ENCODE measurements around the gene TNPO3. TPM values are rescaled to one million over a fixed set of nuclear protein-coding genes. Genes with fewer than 3 reads are reported as not detected.

TNPO3 gene
- total and polyA plus RNA-seq, 10 of the 15 experiments (the other 5 are each of a cell fraction or from before 2014, with no cell fraction given), result 17.6 to 91.8 (median 65.9) TPM

GRCh38 chr7:128986609-128987008, 68.3 kb downstream of the TNPO3 start:
- DNase-seq (ENCODE audit: low read depth, low spot score) (no peak), FAIRE-seq (no peak), ATAC-seq (no peak)
- BruUV-seq (replicated peaks), result no TSS peak
- Histone ChIP-seq H3K9ac (ENCODE audit: control insufficient read depth, insufficient read depth, low read length) (no peak overlapping the region), H3K27me3 (replicated peaks in 1 of 2; ENCODE audit: control insufficient read depth in 2 of 2, insufficient read depth in 2 of 2, low read length in 1 of 2) (no peaks in the 10 kb centered on the region), H2AFZ (ENCODE audit: control insufficient read depth, low read depth, low read length) (no peak overlapping the region), H4K20me1 (ENCODE audit: control insufficient read depth, insufficient read depth) (no peaks in the 10 kb centered on the region), H3K4me1 (ENCODE audit: control insufficient read depth, insufficient read depth, low read length) (no peaks in the 10 kb centered on the region), H3K4me2 (ENCODE audit: control insufficient read depth, insufficient read depth) (no peak overlapping the region), H3K27ac (ENCODE audit: control insufficient read depth, insufficient read depth) (no peak overlapping the region), H3K79me2 (ENCODE audit: control insufficient read depth, insufficient read depth, low read length) (no peaks in the 10 kb centered on the region), H3K9me3 (replicated peaks; ENCODE audit: control insufficient read depth, insufficient read depth, low read length) (no peaks in the 10 kb centered on the region), H3K4me3 (no peak overlapping the region), H3K36me3 (ENCODE audit: control insufficient read depth in 2 of 2, insufficient read depth in 2 of 2, low read length in 1 of 2) (peaks cover 6 to 24% of the 10 kb centered on the region in 2 experiments)
- RAD21 ChIA-PET (ENCODE audit: unreplicated experiment), result interaction anchor here (0.7 to 2.0 kb wide), 2 partner anchors 22 to 105 kb away, joined by 4 to 6 read pairs; no protein-coding TSS in a partner anchor
- CTCF ChIA-PET, result interaction anchor here (0.8 to 1.2 kb wide), 3 partner anchors 11 to 113 kb away, joined by 3 read pairs; no protein-coding TSS in a partner anchor
- no peak for TF ChIP-seq IKZF2 (IDR thresholded peaks at IDR 0.05)
- no peak for TF ChIP-seq ZBTB4 (CRISPR knock-in tag; IDR thresholded peaks at IDR 0.05)
- no peak for TF ChIP-seq ATF3 (IDR thresholded peaks at IDR 0.05; ENCODE audit: borderline replicate concordance, extremely low read depth, low read depth, low read length)
- TF ChIP-seq IRF5 (IDR thresholded peaks at IDR 0.05; ENCODE audit: borderline replicate concordance), result no peak
- no peak for TF ChIP-seq FOXK2 (IDR thresholded peaks at IDR 0.05)
- no peak for TF ChIP-seq ZNF622 (IDR thresholded peaks at IDR 0.05)
- in situ Hi-C loops (cut with MboI), result no loop called here
- intact Hi-C loops (cut with micrococcal nuclease; ENCODE audit: unreplicated experiment), result no loop called here
- POLR2A ChIA-PET, result interaction anchor here (0.6 kb wide), 1 partner anchor 128 kb away, joined by 3 read pairs; no protein-coding TSS in a partner anchor
- 97% methylated on average over 3 of the region's 3 CpGs for WGBS (ENCODE audit: insufficient coverage, insufficient replicate concordance, low lambda C conversion rate, missing lambda C conversion rate)
- SMC1A ChIA-PET (ENCODE audit: uncharacterized antibody, unreplicated experiment), result interaction anchor here (0.8 to 1.4 kb wide), 5 partner anchors 18 to 105 kb away, joined by 3 to 5 read pairs (median 3); no protein-coding TSS in a partner anchor
